CD4-positive, alpha-beta T cell (primary cell): Measurements from ENCODE around the gene CRLF1. TPM values are rescaled to one million over a fixed set of nuclear protein-coding genes. Genes with fewer than 3 reads are reported as not detected.

Experiments
- ATAC-seq: fragments of 200-7000 bp; cut with Tn5 transposase; one replicate; pipeline ENCODE4 v1.10.0; 2022; ENCODE audit warnings: mild to moderate bottlenecking; ENCODE audit not compliant: poor library complexity
- CTCF ChIA-PET: fragments of 350-600 bp; sonication (Branson Sonifier 250); formaldehyde crosslinking; loops from one replicate; lab custom pipeline; 2021; ENCODE audit warnings: antibody characterized with exemption, inconsistent platforms; lab: Charles Lee
- POLR2A ChIA-PET: fragments of 350-600 bp; sonication (Branson Sonifier 250); formaldehyde crosslinking; loops from one replicate; lab custom pipeline; 2021; ENCODE audit warnings: antibody characterized with exemption, inconsistent platforms; lab: Charles Lee
- DNase-seq, 14 experiments: peaks; one replicate each; pipeline ENCODE4 v3.0.0-alpha.2; 2013 to 2020; ENCODE audit warnings: mixed read lengths in 2 of 14
- H3K27ac ChIP-seq, 2 donors: one replicate each; pipeline versions ENCODE4 v1.5.1 to v1.7.0; 2013; ENCODE audit warnings: low read length in 2 of 2, low read depth in 1 of 2, mild to moderate bottlenecking in 1 of 2
- H3K27me3 ChIP-seq, 2 experiments: 1 replicate in 1 of 2; 2 replicates in 1 of 2; pipeline versions ENCODE4 v1.6.1 to v1.7.0; 2013; ENCODE audit warnings: low read length in 2 of 2, control low read depth in 1 of 2, mild to moderate bottlenecking in 1 of 2, moderate library complexity in 1 of 2; ENCODE audit not compliant: insufficient read depth in 2 of 2, control insufficient read depth in 1 of 2
- H3K36me3 ChIP-seq: one replicate; pipeline ENCODE4 v1.6.1; 2013; ENCODE audit warnings: low read length, control low read depth; ENCODE audit not compliant: insufficient read depth
- H3K4me1 ChIP-seq: one replicate; pipeline ENCODE4 v1.6.1; 2013; ENCODE audit warnings: low read length, control low read depth; ENCODE audit not compliant: insufficient read depth
- H3K4me3 ChIP-seq: one replicate; pipeline ENCODE4 v1.5.1; 2013; ENCODE audit warnings: mild to moderate bottlenecking, low read length, moderate library complexity
- H3K9me3 ChIP-seq, 2 experiments: 1 replicate in 1 of 2; 2 replicates in 1 of 2; pipeline versions ENCODE4 v1.6.1 to v1.7.0; 2013; ENCODE audit warnings: low read length in 2 of 2, mild to moderate bottlenecking in 2 of 2, control low read depth in 1 of 2, moderate library complexity in 1 of 2; ENCODE audit not compliant: control insufficient read depth in 1 of 2, insufficient read depth in 1 of 2
- H3K27ac Mint-ChIP-seq: one replicate; pipeline ENCODE4 v1.8.0; 2020; ENCODE audit warnings: mixed read lengths
- H3K27me3 Mint-ChIP-seq: one replicate; pipeline ENCODE4 v1.8.0; 2021; ENCODE audit warnings: mixed read lengths
- H3K36me3 Mint-ChIP-seq: one replicate; pipeline ENCODE4 v1.8.0; 2021; ENCODE audit warnings: low read depth, mixed read lengths
- H3K4me1 Mint-ChIP-seq: one replicate; pipeline ENCODE4 v1.8.0; 2021; ENCODE audit warnings: low read depth, mixed read lengths
- H3K4me3 Mint-ChIP-seq: one replicate; pipeline ENCODE4 v1.8.0; 2020; ENCODE audit warnings: mild to moderate bottlenecking, mixed read lengths
- H3K9me3 Mint-ChIP-seq: one replicate; pipeline ENCODE4 v1.8.0; 2020; ENCODE audit warnings: mixed read lengths
- intact Hi-C, 2 experiments: fragments of 100-400 bp; cut with DNase I in 1 of 2; cut with micrococcal nuclease in 1 of 2; formaldehyde crosslinking; loops; one replicate each; pipeline versions ENCODE4 v1.15.1 to v1.9.0; 2023 to 2025; cut with DNase I, micrococcal nuclease
- total RNA-seq, 174 experiments: library from RNA in 2 of 174; stranded (reverse) in 2 of 174; gene quantifications; one replicate each; pipeline ENCODE4 v1.2.3 and lab custom pipeline; 2021 to 2026
- TF ChIP-seq, protein P1 (sequence below): fragments of 200-600 bp; IDR thresholded peaks from one replicate; pipeline ENCODE4 v1.8.0; 2022; ENCODE audit warnings: antibody characterized with exemption, mild to moderate bottlenecking

CRLF1 gene
- total RNA-seq, 2 experiments from 2014 or later: not detected

DNA sequence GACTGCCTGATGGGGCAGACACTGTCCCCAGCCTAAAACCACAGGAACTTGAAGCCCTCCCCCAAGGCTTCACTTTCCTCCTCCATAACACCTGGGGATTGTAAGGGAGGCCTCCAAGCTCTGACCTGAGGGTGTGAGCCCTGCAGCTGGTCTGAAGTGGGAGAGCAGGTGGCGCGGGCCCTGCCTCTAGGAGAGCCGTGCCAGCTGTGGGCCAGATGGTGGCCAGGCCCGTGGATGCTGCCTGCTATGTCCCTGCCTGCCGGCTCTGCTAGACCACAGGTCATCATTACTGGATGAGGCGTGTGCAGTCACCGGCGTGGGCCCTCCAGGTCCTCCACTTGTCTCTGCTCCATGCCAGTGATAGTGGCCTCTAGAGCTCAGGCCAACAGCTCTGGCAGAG, 26.7 kb upstream of the CRLF1 start:
- CTCF ChIA-PET: interaction anchor here (0.6 kb wide), 1 partner anchor 13 kb away, joined by 3 read pairs; no protein-coding TSS in a partner anchor

DNA sequence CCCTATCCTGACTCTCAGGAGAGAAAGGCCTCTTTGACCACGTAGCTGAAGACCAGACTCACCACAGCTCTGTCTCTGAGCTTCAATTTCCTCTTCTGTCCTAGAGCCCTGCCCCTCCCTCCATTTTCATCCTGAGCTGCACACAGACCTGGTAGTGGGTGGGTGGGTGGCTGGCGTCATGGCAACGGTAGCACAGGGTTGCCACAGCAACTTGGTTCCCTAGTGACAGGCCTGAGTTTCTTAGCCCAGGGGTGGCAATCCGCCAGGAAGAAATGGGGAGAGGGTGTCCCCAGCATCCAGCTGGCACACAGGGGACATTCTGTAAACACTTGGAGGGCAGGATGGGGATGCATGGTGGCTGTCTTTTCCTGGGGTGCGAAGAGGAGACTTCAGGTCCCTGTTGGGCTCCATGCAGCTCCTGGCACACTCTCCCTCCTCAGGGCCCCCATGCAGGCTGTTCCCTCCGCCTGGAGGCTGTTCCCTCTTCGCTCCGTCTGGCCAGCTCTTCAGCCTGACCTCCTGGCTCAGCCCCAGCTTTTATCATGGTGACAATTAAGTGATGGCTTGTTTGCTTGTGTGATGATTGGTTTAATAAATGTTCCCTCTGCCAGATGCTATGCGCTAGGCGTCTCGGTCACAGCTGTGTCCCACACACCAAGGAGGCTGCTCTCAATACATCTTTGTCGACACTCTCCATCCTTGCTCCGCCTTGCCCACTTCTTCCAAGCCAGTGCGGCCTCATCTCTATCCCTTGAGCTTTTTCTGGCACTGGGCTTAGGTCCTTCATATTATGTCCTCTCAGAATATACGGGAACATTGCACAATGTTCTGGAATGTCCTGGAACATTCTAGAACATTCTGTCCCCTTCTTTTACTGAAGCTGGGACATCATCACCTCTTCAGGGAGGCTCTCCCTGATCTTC, 22.8 kb upstream of the CRLF1 start:
- H3K4me3 Mint-ChIP-seq: no peak overlapping the region
- Histone ChIP-seq H3K27me3 (no peaks in the 10 kb centered on the region), H3K4me3 (no peak overlapping the region), H3K9me3 (no peaks in the 10 kb centered on the region), H3K36me3 (no peaks in the 10 kb centered on the region), H3K27ac (no peak overlapping the region), H3K4me1 (peaks cover under 1% of the 10 kb centered on the region)
- intact Hi-C loops: no loop called here
- peaks cover under 1% of the 10 kb centered on the region for H3K4me1 Mint-ChIP-seq
- TF ChIP-seq, protein P1, sequence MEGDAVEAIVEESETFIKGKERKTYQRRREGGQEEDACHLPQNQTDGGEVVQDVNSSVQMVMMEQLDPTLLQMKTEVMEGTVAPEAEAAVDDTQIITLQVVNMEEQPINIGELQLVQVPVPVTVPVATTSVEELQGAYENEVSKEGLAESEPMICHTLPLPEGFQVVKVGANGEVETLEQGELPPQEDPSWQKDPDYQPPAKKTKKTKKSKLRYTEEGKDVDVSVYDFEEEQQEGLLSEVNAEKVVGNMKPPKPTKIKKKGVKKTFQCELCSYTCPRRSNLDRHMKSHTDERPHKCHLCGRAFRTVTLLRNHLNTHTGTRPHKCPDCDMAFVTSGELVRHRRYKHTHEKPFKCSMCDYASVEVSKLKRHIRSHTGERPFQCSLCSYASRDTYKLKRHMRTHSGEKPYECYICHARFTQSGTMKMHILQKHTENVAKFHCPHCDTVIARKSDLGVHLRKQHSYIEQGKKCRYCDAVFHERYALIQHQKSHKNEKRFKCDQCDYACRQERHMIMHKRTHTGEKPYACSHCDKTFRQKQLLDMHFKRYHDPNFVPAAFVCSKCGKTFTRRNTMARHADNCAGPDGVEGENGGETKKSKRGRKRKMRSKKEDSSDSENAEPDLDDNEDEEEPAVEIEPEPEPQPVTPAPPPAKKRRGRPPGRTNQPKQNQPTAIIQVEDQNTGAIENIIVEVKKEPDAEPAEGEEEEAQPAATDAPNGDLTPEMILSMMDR: no peak
- ATAC-seq (no peak), DNase-seq (no peak)
- H3K9me3 Mint-ChIP-seq: no peaks in the 10 kb centered on the region
- H3K36me3 Mint-ChIP-seq: no peaks in the 10 kb centered on the region
- CTCF ChIA-PET: no interaction called here
- H3K27me3 Mint-ChIP-seq: peaks cover 5% of the 10 kb centered on the region
- POLR2A ChIA-PET: interaction anchor here (0.9 kb wide), 1 partner anchor 41 kb away, joined by 3 read pairs; the partner anchor contains the start of gene REX1BD
- H3K27ac Mint-ChIP-seq: no peak overlapping the region

More for the DNA sequence above, 26.7 kb upstream of the CRLF1 start:
- Mint-ChIP-seq H3K27ac (no peak overlapping the region), H3K27me3 (peaks cover 5% of the 10 kb centered on the region), H3K4me3 (no peak overlapping the region), H3K4me1 (peaks cover 31% of the 10 kb centered on the region), H3K36me3 (no peaks in the 10 kb centered on the region), H3K9me3 (no peaks in the 10 kb centered on the region)
- intact Hi-C loops: no loop called here
- DNase-seq: no peak
- TF ChIP-seq, protein P1: no peak
- no peak for ATAC-seq
- H3K36me3 ChIP-seq: no peaks in the 10 kb centered on the region
- peaks cover 33% of the 10 kb centered on the region for H3K4me1 ChIP-seq
- POLR2A ChIA-PET: no interaction called here
- H3K4me3 ChIP-seq: no peak overlapping the region
- no peaks in the 10 kb centered on the region for H3K27me3 ChIP-seq
- no peak overlapping the region for H3K27ac ChIP-seq
- no peaks in the 10 kb centered on the region for H3K9me3 ChIP-seq

DNA sequence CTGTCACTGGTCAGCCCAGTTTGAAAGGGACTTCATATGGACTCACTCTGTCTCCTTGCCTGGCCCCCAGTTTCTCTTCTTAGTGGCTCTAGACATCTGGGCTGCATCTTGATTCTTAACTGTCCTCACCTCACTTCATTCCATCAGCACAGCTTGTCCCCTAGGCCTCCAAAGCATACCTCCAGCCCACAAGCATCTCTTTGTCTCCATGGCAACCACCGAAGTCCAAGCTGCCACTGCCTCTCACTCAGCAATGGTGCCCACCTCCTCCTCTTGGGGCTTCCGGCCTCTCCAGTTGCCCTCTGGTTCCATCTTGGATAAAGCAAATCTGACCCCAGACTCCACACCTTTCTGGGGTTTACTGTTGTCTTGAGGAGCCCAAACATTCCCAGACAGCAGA, 20.3 kb upstream of the CRLF1 start:
- no peaks in the 10 kb centered on the region for H3K27me3 ChIP-seq
- ATAC-seq (no peak), DNase-seq (no peak)
- no peaks in the 10 kb centered on the region for H3K4me1 ChIP-seq
- CTCF ChIA-PET: no interaction called here
- no peaks in the 10 kb centered on the region for H3K9me3 Mint-ChIP-seq
- peaks cover 5% of the 10 kb centered on the region for H3K27me3 Mint-ChIP-seq
- H3K9me3 ChIP-seq: no peaks in the 10 kb centered on the region
- POLR2A ChIA-PET: no interaction called here
- no peaks in the 10 kb centered on the region for H3K36me3 ChIP-seq
- H3K36me3 Mint-ChIP-seq: no peaks in the 10 kb centered on the region
- TF ChIP-seq, protein P1: no peak
- H3K4me3 ChIP-seq: no peak overlapping the region
- no peak overlapping the region for H3K27ac Mint-ChIP-seq
- H3K4me1 Mint-ChIP-seq: no peaks in the 10 kb centered on the region
- no peak overlapping the region for H3K27ac ChIP-seq
- intact Hi-C loops: no loop called here
- H3K4me3 Mint-ChIP-seq: no peak overlapping the region
